ENCODE measurements around the gene KLHL18. TPM values are rescaled to one million over a fixed set of nuclear protein-coding genes. Genes with fewer than 3 reads are reported as not detected.

KLHL18 gene
- total RNA-seq, 3 donors from 2014 or later (not counting 1 experiment from before 2014, with no cell fraction given), result 37.3 to 47.9 (median 45.2) TPM

DNA sequence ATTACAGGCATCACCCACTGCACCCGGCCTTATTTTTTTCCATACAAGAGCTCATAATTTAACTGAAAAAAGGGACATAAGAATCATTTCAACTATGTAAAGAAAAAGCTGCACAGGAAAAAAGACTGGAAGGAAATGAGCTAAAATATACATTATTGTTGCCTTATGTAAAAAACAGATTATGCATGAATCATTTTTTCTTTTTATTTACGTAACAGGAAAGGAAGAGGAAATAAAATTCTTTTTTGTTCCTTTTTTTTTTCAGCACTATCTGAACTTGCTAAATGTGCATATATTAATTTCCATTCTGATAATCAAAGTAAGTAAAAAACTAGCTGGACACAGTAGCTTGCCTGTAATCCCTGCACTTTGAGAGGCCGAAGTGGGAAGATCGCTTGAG is 12.2 kb upstream of the KLHL18 start:
- TF ChIP-seq, protein P1, sequence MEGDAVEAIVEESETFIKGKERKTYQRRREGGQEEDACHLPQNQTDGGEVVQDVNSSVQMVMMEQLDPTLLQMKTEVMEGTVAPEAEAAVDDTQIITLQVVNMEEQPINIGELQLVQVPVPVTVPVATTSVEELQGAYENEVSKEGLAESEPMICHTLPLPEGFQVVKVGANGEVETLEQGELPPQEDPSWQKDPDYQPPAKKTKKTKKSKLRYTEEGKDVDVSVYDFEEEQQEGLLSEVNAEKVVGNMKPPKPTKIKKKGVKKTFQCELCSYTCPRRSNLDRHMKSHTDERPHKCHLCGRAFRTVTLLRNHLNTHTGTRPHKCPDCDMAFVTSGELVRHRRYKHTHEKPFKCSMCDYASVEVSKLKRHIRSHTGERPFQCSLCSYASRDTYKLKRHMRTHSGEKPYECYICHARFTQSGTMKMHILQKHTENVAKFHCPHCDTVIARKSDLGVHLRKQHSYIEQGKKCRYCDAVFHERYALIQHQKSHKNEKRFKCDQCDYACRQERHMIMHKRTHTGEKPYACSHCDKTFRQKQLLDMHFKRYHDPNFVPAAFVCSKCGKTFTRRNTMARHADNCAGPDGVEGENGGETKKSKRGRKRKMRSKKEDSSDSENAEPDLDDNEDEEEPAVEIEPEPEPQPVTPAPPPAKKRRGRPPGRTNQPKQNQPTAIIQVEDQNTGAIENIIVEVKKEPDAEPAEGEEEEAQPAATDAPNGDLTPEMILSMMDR (IDR thresholded peaks at IDR 0.05), result no peak
- no peak for ATAC-seq
- Mint-ChIP-seq H3K27ac (no peak overlapping the region), H3K27me3 (ENCODE audit: low read depth in 2 of 2) (no peaks in the 10 kb centered on the region), H3K36me3 (no peaks in the 10 kb centered on the region), H3K9me3 (no peaks in the 10 kb centered on the region), H3K4me3 (no peak overlapping the region), H3K4me1 (no peaks in the 10 kb centered on the region)
- WGBS (ENCODE audit: insufficient coverage), result 97% methylated on average over 3 of the region's 4 CpGs
- no peaks in the 10 kb centered on the region for H3K36me3 ChIP-seq (ENCODE audit: control insufficient read depth, insufficient read depth, low read length)
- H3K4me3 ChIP-seq (ENCODE audit: low read length), result no peak overlapping the region
- no peak for DNase-seq
- no peaks in the 10 kb centered on the region for H3K9me3 ChIP-seq (ENCODE audit: control insufficient read depth, insufficient read depth, low read length)
- H3K27me3 ChIP-seq (ENCODE audit: control insufficient read depth, insufficient read depth, low read length), result no peaks in the 10 kb centered on the region
- H3K27ac ChIP-seq (ENCODE audit: low read length), result no peak overlapping the region
- intact Hi-C loops (cut with micrococcal nuclease), result no loop called here
- H3K4me1 ChIP-seq (ENCODE audit: control insufficient read depth, insufficient read depth, low read length), result no peaks in the 10 kb centered on the region

DNA sequence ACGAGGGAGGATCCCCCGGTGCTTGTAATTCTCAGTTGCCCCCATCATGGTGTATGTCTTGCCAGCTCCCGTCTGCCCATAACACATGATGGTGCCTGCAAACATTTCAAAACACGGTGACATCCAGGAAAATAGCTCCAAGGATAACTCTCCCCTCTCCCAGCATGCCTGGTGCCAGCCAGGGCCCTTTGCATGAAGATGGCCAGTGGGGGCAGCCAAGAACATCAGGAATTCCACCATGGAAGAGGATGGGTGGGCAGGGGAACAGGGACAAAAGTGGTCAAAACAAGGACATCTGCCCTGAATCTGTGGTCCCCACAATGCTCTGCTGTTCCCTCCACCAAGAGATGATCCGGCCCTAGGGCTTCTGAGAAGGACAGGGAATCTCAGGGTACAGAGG is 9.2 kb upstream of the KLHL18 start:
- 96% methylated on average over 4 of the region's 5 CpGs for WGBS (ENCODE audit: insufficient coverage)
- Histone ChIP-seq H3K4me3 (ENCODE audit: low read length) (no peak overlapping the region), H3K36me3 (ENCODE audit: control insufficient read depth, insufficient read depth, low read length) (no peaks in the 10 kb centered on the region), H3K9me3 (ENCODE audit: control insufficient read depth, insufficient read depth, low read length) (no peaks in the 10 kb centered on the region), H3K27ac (ENCODE audit: low read length) (no peak overlapping the region), H3K27me3 (ENCODE audit: control insufficient read depth, insufficient read depth, low read length) (no peaks in the 10 kb centered on the region), H3K4me1 (ENCODE audit: control insufficient read depth, insufficient read depth, low read length) (no peaks in the 10 kb centered on the region)
- Mint-ChIP-seq H3K27ac (no peak overlapping the region), H3K36me3 (no peaks in the 10 kb centered on the region), H3K4me1 (no peaks in the 10 kb centered on the region), H3K27me3 (ENCODE audit: low read depth in 2 of 2) (no peaks in the 10 kb centered on the region), H3K4me3 (no peak overlapping the region), H3K9me3 (no peaks in the 10 kb centered on the region)
- no peak for ATAC-seq
- intact Hi-C loops (cut with micrococcal nuclease), result no loop called here
- TF ChIP-seq, protein P1 (IDR thresholded peaks at IDR 0.05), result no peak
- no peak for DNase-seq

DNA sequence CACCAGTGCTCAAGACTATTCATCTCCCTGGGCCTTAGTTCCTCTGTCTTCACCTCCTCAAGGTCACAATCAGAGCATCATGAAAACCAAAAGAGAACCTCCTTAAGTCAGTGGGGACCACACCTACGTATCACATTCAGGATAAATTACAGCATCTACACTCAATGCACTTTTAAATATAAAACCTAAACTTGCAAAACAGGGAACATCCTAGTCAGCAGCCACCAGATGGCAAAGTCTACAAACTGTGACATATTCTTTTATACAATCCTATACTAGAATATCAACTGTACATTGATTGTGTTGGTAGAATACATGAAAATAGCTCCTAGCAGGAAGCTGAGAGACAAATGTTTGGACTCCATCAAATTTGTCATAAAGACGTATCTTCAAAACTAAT is 8.1 kb upstream of the KLHL18 start:
- H3K4me3 Mint-ChIP-seq, result no peak overlapping the region
- Histone ChIP-seq H3K4me3 (ENCODE audit: low read length) (no peak overlapping the region), H3K27ac (ENCODE audit: low read length) (no peak overlapping the region), H3K4me1 (ENCODE audit: control insufficient read depth, insufficient read depth, low read length) (no peaks in the 10 kb centered on the region), H3K36me3 (ENCODE audit: control insufficient read depth, insufficient read depth, low read length) (no peaks in the 10 kb centered on the region), H3K27me3 (ENCODE audit: control insufficient read depth, insufficient read depth, low read length) (no peaks in the 10 kb centered on the region), H3K9me3 (ENCODE audit: control insufficient read depth, insufficient read depth, low read length) (no peaks in the 10 kb centered on the region)
- TF ChIP-seq, protein P1 (IDR thresholded peaks at IDR 0.05), result no peak
- no peaks in the 10 kb centered on the region for H3K4me1 Mint-ChIP-seq
- H3K9me3 Mint-ChIP-seq, result no peaks in the 10 kb centered on the region
- WGBS (ENCODE audit: insufficient coverage), result 100% methylated on average over 2 of the region's 2 CpGs
- H3K27me3 Mint-ChIP-seq (ENCODE audit: low read depth in 2 of 2), result no peaks in the 10 kb centered on the region
- no peak for ATAC-seq
- intact Hi-C loops (cut with micrococcal nuclease), result no loop called here
- DNase-seq, result no peak
- no peak overlapping the region for H3K27ac Mint-ChIP-seq
- H3K36me3 Mint-ChIP-seq, result no peaks in the 10 kb centered on the region

DNA sequence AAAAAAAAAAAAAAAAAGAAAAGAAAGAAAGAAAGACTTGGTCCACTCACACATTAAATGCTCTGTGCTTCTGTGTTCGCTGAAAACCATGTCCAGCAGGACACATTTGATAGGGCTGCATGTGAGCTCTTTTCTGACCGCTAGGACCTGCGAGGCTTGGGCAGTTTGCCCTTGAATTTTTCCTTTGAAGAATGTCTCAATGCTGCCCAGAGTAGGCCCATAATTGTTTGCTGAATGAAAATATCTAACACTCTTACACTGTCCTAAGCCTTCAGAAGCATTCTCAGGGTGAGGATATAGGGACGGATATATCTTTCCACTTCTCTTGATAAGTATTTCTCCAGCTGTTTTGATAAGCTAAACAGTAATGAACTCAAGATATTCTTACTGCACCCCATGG is 6.2 kb upstream of the KLHL18 start:
- Mint-ChIP-seq H3K36me3 (no peaks in the 10 kb centered on the region), H3K27me3 (ENCODE audit: low read depth in 2 of 2) (no peaks in the 10 kb centered on the region), H3K4me3 (no peak overlapping the region), H3K9me3 (no peaks in the 10 kb centered on the region), H3K4me1 (peaks cover 1 to 7% of the 10 kb centered on the region in 2 donors), H3K27ac (no peak overlapping the region)
- H3K4me1 ChIP-seq (ENCODE audit: control insufficient read depth, insufficient read depth, low read length), result peaks cover 5% of the 10 kb centered on the region
- H3K36me3 ChIP-seq (ENCODE audit: control insufficient read depth, insufficient read depth, low read length), result no peaks in the 10 kb centered on the region
- TF ChIP-seq, protein P1 (IDR thresholded peaks at IDR 0.05), result no peak
- H3K27ac ChIP-seq (ENCODE audit: low read length), result no peak overlapping the region
- H3K27me3 ChIP-seq (ENCODE audit: control insufficient read depth, insufficient read depth, low read length), result no peaks in the 10 kb centered on the region
- 92% methylated on average over 4 of the region's 4 CpGs for WGBS (ENCODE audit: insufficient coverage)
- intact Hi-C loops (cut with micrococcal nuclease), result no loop called here
- no peak for DNase-seq
- no peaks in the 10 kb centered on the region for H3K9me3 ChIP-seq (ENCODE audit: control insufficient read depth, insufficient read depth, low read length)
- H3K4me3 ChIP-seq (ENCODE audit: low read length), result no peak overlapping the region
- ATAC-seq, result no peak
